ENCODE data around the gene GPR42. TPM values are rescaled to one million over a fixed set of nuclear protein-coding genes. Genes with fewer than 3 reads are reported as not detected.
A peak's percentile ranks its signal among the peaks of the same experiment; 100 is the strongest.

The GPR42 gene
- total and polyA plus RNA-seq, 10 of the 15 experiments (the other 5 are each of a cell fraction or from before 2014, with no cell fraction given) = 0.13 TPM; not detected in 9

- TF ChIP-seq ZNF592 (IDR thresholded peaks at IDR 0.05) = peak; percentile 35; the same call in 1 of the 2 replicates
- no peak for TF ChIP-seq SIX5 (IDR thresholded peaks at IDR 0.05; ENCODE audit: low read depth, low read length, severe bottlenecking)
- peak; percentile 98 for TF ChIP-seq IKZF2 (IDR thresholded peaks at IDR 0.05)
- TF ChIP-seq SREBF1 (IDR thresholded peaks at IDR 0.05; ENCODE audit: low read length) = no peak
- no peak for TF ChIP-seq POLR2A (IDR thresholded peaks at IDR 0.05; ENCODE audit: low read depth, low read length)
- TF ChIP-seq EED (IDR thresholded peaks at IDR 0.05; ENCODE audit: low read depth) = peak; percentile 91
- TF ChIP-seq ZNF24 (IDR thresholded peaks at IDR 0.05) = no peak
- no peak for TF ChIP-seq BRCA1 (IDR thresholded peaks at IDR 0.05; ENCODE audit: low read depth, low read length)
- no peak for TF ChIP-seq HDGF (IDR thresholded peaks at IDR 0.05)
- TF ChIP-seq TBL1XR1 (IDR thresholded peaks at IDR 0.05; ENCODE audit: low read depth, low read length) = 0 out of 2 replicates have a peak, but pooled peaks have one; percentile 70
- no peak; the same call in 1 of the 2 replicates for TF ChIP-seq NBN (IDR thresholded peaks at IDR 0.05)
- no peak for TF ChIP-seq HCFC1 (IDR thresholded peaks at IDR 0.05; ENCODE audit: low read length)
- peak; percentile 48; the same call in 1 of the 2 replicates for TF ChIP-seq ZBED1 (IDR thresholded peaks at IDR 0.05; ENCODE audit: borderline replicate concordance)
- TF ChIP-seq PAX8 (IDR thresholded peaks at IDR 0.05) = no peak
- no peak for TF ChIP-seq HDAC2 (IDR thresholded peaks at IDR 0.05)
- no peak for TF ChIP-seq NKRF (conservative IDR thresholded peaks at IDR 0.05)
- no peak for TF ChIP-seq PAX5 (IDR thresholded peaks at IDR 0.05; ENCODE audit: borderline replicate concordance, low read depth, low read length)
- no peak for TF ChIP-seq ZZZ3 (IDR thresholded peaks at IDR 0.05; ENCODE audit: control insufficient read depth, insufficient read length, low read depth)
- TF ChIP-seq SMC3 (IDR thresholded peaks at IDR 0.05; ENCODE audit: borderline replicate concordance, low read length) = no peak; the same call in 1 of the 2 replicates
- peak; percentile 98 for TF ChIP-seq ATF2 (IDR thresholded peaks at IDR 0.05; ENCODE audit: low read length)
- TF ChIP-seq ZBTB40 (IDR thresholded peaks at IDR 0.05; ENCODE audit: borderline replicate concordance) = no peak; the same call in 1 of the 2 replicates
These were observed 47.1 kb downstream of the GPR42 start (continued) for GRCh38 chr19:35417713-35418534.

Data from GM12878 (cell line).